Measurements from ENCODE around the gene TTBK1.

TTBK1 gene

GRCh38 chr6:43287717-43288679 is 44.7 kb downstream of the TTBK1 start:
- no peaks in the 10 kb centered on the region for H3K4me1 ChIP-seq (ENCODE audit: control insufficient read depth, insufficient read depth, low read length, unreplicated experiment)
- no peaks in the 10 kb centered on the region for H3K79me2 ChIP-seq (ENCODE audit: control insufficient read depth, insufficient read depth, low read length, unreplicated experiment)
- H3K36me3 ChIP-seq (ENCODE audit: insufficient read depth, low read length), result no peaks in the 10 kb centered on the region
- H3K27ac ChIP-seq (ENCODE audit: low read depth, low read length), result no peak overlapping the region
- peaks cover 25% of the 10 kb centered on the region for H3K27me3 ChIP-seq (ENCODE audit: insufficient read depth, low read length)
- no peak overlapping the region for H3K4me3 ChIP-seq (ENCODE audit: low read depth, low read length)
- no peak overlapping the region for H2AFZ ChIP-seq (ENCODE audit: low read length, unreplicated experiment)

- H2AFZ ChIP-seq (ENCODE audit: low read length, unreplicated experiment), result no peak overlapping the region
- no peaks in the 10 kb centered on the region for H3K4me1 ChIP-seq (ENCODE audit: control insufficient read depth, insufficient read depth, low read length, unreplicated experiment)
- no peak overlapping the region for H3K4me3 ChIP-seq (ENCODE audit: low read depth, low read length)
- H3K27ac ChIP-seq (ENCODE audit: low read depth, low read length), result no peak overlapping the region
- no peaks in the 10 kb centered on the region for H3K36me3 ChIP-seq (ENCODE audit: insufficient read depth, low read length)
- no peaks in the 10 kb centered on the region for H3K79me2 ChIP-seq (ENCODE audit: control insufficient read depth, insufficient read depth, low read length, unreplicated experiment)
- peaks cover 9% of the 10 kb centered on the region for H3K27me3 ChIP-seq (ENCODE audit: insufficient read depth, low read length)
Measured at GRCh38 chr6:43290339-43290904, 47.1 kb downstream of the TTBK1 start.

DNA sequence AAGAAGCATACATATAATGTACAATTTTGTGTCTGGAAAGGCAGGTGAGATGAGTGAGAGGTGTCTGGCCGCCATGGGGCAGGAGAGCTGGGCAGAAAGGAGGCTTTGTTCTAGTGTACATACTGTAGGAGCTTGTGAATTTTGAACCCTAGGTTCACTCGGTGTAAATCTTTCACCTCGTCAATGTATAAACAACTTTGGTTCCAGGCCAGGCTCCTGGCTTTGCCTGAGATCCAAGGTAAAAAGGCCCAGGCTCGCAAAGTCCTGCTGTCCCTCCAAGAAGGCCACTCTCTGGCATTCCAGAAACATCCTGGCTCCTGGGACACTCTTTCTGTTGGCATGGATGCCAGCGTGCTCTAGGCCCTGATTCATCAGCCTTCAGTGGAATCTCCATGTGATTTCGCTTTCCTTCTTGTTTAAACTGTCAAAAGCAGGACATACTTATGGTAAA is 47.6 kb downstream of the TTBK1 start:
- Histone ChIP-seq H3K79me2 (ENCODE audit: control insufficient read depth, insufficient read depth, low read length, unreplicated experiment) (no peaks in the 10 kb centered on the region), H3K36me3 (ENCODE audit: insufficient read depth, low read length) (no peaks in the 10 kb centered on the region), H2AFZ (ENCODE audit: low read length, unreplicated experiment) (no peak overlapping the region), H3K27ac (ENCODE audit: low read depth, low read length) (no peak overlapping the region), H3K27me3 (ENCODE audit: insufficient read depth, low read length) (peaks cover 4% of the 10 kb centered on the region), H3K4me3 (ENCODE audit: low read depth, low read length) (no peak overlapping the region), H3K4me1 (ENCODE audit: control insufficient read depth, insufficient read depth, low read length, unreplicated experiment) (no peaks in the 10 kb centered on the region)

DNA sequence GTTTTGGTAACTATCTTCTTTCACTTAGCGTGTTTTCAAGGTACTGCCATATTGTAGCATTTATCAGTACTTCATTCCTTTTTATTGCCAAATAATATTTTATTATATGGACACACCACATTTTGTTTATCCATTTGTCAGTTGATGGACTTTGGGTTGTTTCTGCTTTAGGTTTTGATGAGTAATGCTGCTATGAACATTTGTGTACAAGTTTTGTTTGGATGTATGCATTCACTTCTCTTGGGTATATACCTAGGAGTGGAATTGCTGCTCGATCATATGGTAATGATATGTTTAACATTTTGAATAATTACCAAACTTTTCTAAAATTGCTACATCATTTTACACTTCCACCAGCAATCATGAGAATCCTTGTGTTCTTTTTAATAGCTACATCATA is 48.4 kb downstream of the TTBK1 start:
- no peak overlapping the region for H2AFZ ChIP-seq (ENCODE audit: low read length, unreplicated experiment)
- H3K27me3 ChIP-seq (ENCODE audit: insufficient read depth, low read length), result no peaks in the 10 kb centered on the region
- H3K4me3 ChIP-seq (ENCODE audit: low read depth, low read length), result no peak overlapping the region
- no peaks in the 10 kb centered on the region for H3K4me1 ChIP-seq (ENCODE audit: control insufficient read depth, insufficient read depth, low read length, unreplicated experiment)
- H3K27ac ChIP-seq (ENCODE audit: low read depth, low read length), result no peak overlapping the region
- no peaks in the 10 kb centered on the region for H3K79me2 ChIP-seq (ENCODE audit: control insufficient read depth, insufficient read depth, low read length, unreplicated experiment)
- no peaks in the 10 kb centered on the region for H3K36me3 ChIP-seq (ENCODE audit: insufficient read depth, low read length)

DNA sequence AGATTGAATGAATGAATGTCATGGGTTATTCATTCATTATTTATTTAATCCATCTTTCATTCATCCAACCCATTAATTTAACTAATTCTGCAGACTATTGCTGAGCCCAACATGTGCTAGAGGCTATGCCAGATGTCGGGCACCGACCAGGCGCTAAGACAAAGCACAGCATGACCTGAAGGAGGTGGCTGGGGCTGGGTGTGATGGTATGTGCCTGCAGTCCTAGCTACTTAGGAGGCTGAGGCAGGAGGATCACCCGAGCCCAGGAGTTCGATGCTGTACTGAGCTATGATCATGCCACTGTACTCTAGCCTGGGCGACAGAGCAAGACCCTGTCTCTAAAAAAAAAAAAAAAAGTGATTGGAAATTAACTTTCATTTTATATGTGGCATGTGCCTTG is 49.1 kb downstream of the TTBK1 start:
- Histone ChIP-seq H2AFZ (ENCODE audit: low read length, unreplicated experiment) (no peak overlapping the region), H3K4me3 (ENCODE audit: low read depth, low read length) (no peak overlapping the region), H3K79me2 (ENCODE audit: control insufficient read depth, insufficient read depth, low read length, unreplicated experiment) (no peaks in the 10 kb centered on the region), H3K27me3 (ENCODE audit: insufficient read depth, low read length) (no peaks in the 10 kb centered on the region), H3K36me3 (ENCODE audit: insufficient read depth, low read length) (no peaks in the 10 kb centered on the region), H3K4me1 (ENCODE audit: control insufficient read depth, insufficient read depth, low read length, unreplicated experiment) (no peaks in the 10 kb centered on the region), H3K27ac (ENCODE audit: low read depth, low read length) (no peak overlapping the region)

DNA sequence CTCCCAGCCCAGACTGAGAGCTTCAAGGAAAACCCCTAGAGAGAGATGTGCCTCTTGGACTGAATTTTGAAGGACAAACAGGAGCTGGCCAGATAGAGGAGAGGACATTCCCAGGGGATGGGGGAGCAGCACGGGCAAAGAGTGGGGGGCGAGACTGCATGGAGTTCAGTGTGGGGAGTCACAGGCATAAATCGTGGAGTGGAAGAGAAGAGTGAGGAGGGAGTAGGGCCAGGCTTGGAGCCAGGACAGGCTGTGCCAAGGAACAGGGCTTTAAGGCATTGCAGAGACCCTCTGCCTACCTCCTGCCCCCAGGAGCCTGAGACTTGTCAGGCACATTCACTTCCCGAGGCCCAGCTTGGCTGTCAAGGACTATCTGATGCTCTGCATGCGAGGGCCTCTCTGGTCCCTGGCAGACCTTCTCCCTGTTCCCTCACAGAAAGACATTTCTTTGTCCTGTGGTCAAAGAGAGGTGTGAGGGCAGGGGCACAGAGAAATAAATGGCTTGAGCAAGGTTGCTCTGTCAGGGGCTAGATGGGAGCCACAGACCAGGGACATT is 49.6 kb downstream of the TTBK1 start:
- Histone ChIP-seq H3K27me3 (ENCODE audit: insufficient read depth, low read length) (no peaks in the 10 kb centered on the region), H3K27ac (ENCODE audit: low read depth, low read length) (no peak overlapping the region), H3K79me2 (ENCODE audit: control insufficient read depth, insufficient read depth, low read length, unreplicated experiment) (no peaks in the 10 kb centered on the region), H3K4me3 (ENCODE audit: low read depth, low read length) (no peak overlapping the region), H3K4me1 (ENCODE audit: control insufficient read depth, insufficient read depth, low read length, unreplicated experiment) (no peaks in the 10 kb centered on the region), H3K36me3 (ENCODE audit: insufficient read depth, low read length) (no peaks in the 10 kb centered on the region), H2AFZ (ENCODE audit: low read length, unreplicated experiment) (no peak overlapping the region)

GRCh38 chr6:43293698-43294097 is 50.4 kb downstream of the TTBK1 start:
- Histone ChIP-seq H3K27me3 (ENCODE audit: insufficient read depth, low read length) (no peaks in the 10 kb centered on the region), H3K79me2 (ENCODE audit: control insufficient read depth, insufficient read depth, low read length, unreplicated experiment) (no peaks in the 10 kb centered on the region), H3K4me3 (ENCODE audit: low read depth, low read length) (no peak overlapping the region), H3K27ac (ENCODE audit: low read depth, low read length) (no peak overlapping the region), H3K4me1 (ENCODE audit: control insufficient read depth, insufficient read depth, low read length, unreplicated experiment) (no peaks in the 10 kb centered on the region), H3K36me3 (ENCODE audit: insufficient read depth, low read length) (no peaks in the 10 kb centered on the region), H2AFZ (ENCODE audit: low read length, unreplicated experiment) (no peak overlapping the region)

GRCh38 chr6:43294536-43294935 is 51.3 kb downstream of the TTBK1 start:
- Histone ChIP-seq H2AFZ (ENCODE audit: low read length, unreplicated experiment) (no peak overlapping the region), H3K79me2 (ENCODE audit: control insufficient read depth, insufficient read depth, low read length, unreplicated experiment) (no peaks in the 10 kb centered on the region), H3K4me1 (ENCODE audit: control insufficient read depth, insufficient read depth, low read length, unreplicated experiment) (no peaks in the 10 kb centered on the region), H3K4me3 (ENCODE audit: low read depth, low read length) (no peak overlapping the region), H3K27ac (ENCODE audit: low read depth, low read length) (no peak overlapping the region), H3K36me3 (ENCODE audit: insufficient read depth, low read length) (no peaks in the 10 kb centered on the region), H3K27me3 (ENCODE audit: insufficient read depth, low read length) (peaks cover 6% of the 10 kb centered on the region; the same call in 1 of the 2 replicates)

GRCh38 chr6:43295456-43295855 is 52.2 kb downstream of the TTBK1 start:
- no peak overlapping the region for H2AFZ ChIP-seq (ENCODE audit: low read length, unreplicated experiment)
- no peaks in the 10 kb centered on the region for H3K36me3 ChIP-seq (ENCODE audit: insufficient read depth, low read length)
- no peaks in the 10 kb centered on the region for H3K79me2 ChIP-seq (ENCODE audit: control insufficient read depth, insufficient read depth, low read length, unreplicated experiment)
- H3K4me1 ChIP-seq (ENCODE audit: control insufficient read depth, insufficient read depth, low read length, unreplicated experiment), result no peaks in the 10 kb centered on the region
- no peak overlapping the region for H3K27ac ChIP-seq (ENCODE audit: low read depth, low read length)
- H3K27me3 ChIP-seq (ENCODE audit: insufficient read depth, low read length), result peaks cover 11% of the 10 kb centered on the region
- no peak overlapping the region for H3K4me3 ChIP-seq (ENCODE audit: low read depth, low read length)

DNA sequence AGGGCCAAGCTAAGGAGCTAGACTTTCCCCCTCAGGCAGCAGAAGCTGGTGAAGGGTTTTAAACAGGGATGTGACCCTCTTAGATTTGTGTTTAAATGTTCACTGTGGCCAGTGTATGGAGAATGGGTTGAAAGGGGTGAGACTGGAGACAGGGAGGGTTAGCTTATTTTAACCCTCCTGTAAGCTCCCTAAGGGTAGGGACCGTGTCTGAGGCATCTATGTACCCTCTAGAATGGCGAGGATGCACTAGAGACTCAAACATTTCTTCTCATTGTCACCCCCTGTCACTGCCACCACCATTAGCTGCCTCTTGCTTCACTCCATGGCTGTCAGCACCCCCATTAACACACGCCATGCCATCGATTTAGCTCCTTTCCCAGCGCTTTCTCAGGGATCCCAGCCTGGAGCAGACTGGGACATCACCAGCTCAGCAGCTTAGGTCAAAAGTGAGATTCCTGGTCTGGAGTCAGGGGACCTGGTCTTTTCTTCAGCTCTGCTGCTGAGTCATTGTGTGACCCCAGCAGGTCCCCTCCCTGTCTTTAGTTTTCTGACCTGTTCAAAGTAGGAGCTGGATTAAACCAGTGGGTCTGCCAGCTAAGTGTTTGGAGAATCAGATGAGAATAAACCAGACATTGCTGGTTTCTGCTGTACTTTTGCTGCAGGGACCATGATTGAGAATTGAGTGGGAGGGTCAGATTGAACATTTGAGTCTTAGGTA is 53.7 kb downstream of the TTBK1 start:
- Histone ChIP-seq H3K27me3 (ENCODE audit: insufficient read depth, low read length) (peaks cover 11% of the 10 kb centered on the region), H3K4me3 (ENCODE audit: low read depth, low read length) (no peak overlapping the region), H3K79me2 (ENCODE audit: control insufficient read depth, insufficient read depth, low read length, unreplicated experiment) (no peaks in the 10 kb centered on the region), H3K27ac (ENCODE audit: low read depth, low read length) (no peak overlapping the region), H3K4me1 (ENCODE audit: control insufficient read depth, insufficient read depth, low read length, unreplicated experiment) (no peaks in the 10 kb centered on the region), H3K36me3 (ENCODE audit: insufficient read depth, low read length) (no peaks in the 10 kb centered on the region), H2AFZ (ENCODE audit: low read length, unreplicated experiment) (no peak overlapping the region)
